Activated T-cell treated with anti-CD3 and anti-CD28 coated beads, Interleukin-2, amount 50 U/mL, for 24 hours (primary cell): ENCODE measurements around the gene ECI1.
"Not testable (repeated sequence)": the region's sequence is repeated elsewhere in the genome, so short reads cannot be mapped to it uniquely, and the experiment has no call there.

ENCODE experiments used
- DNase-seq: peaks from one replicate; pipeline ENCODE4 v3.0.0-alpha.2; 2020
- H3K27ac Mint-ChIP-seq: 2 replicates; pipeline ENCODE4 v1.8.0; 2020; ENCODE audit warnings: mild to moderate bottlenecking, mixed read lengths
- H3K27me3 Mint-ChIP-seq: 2 replicates; pipeline ENCODE4 v1.8.0; 2020; ENCODE audit warnings: mixed read lengths
- H3K36me3 Mint-ChIP-seq: 2 replicates; pipeline ENCODE4 v1.8.0; 2020; ENCODE audit warnings: low read depth, mixed read lengths
- H3K4me1 Mint-ChIP-seq: 2 replicates; pipeline ENCODE4 v1.8.0; 2020; ENCODE audit warnings: low read depth, mixed read lengths
- H3K4me3 Mint-ChIP-seq: 2 replicates; pipeline ENCODE4 v1.8.0; 2020; ENCODE audit warnings: mild to moderate bottlenecking, moderate library complexity, mixed read lengths
- H3K9me3 Mint-ChIP-seq: 2 replicates; pipeline ENCODE4 v1.8.0; 2020; ENCODE audit warnings: mixed read lengths

Gene ECI1

GRCh38 chr16:2208308-2208707 is 43.1 kb downstream of the ECI1 start:
- Mint-ChIP-seq H3K27me3 (no peaks in the 10 kb centered on the region), H3K27ac (no peak overlapping the region), H3K36me3 (peaks cover 66% of the 10 kb centered on the region), H3K9me3 (no peaks in the 10 kb centered on the region), H3K4me1 (peaks cover 42% of the 10 kb centered on the region), H3K4me3 (peak overlapping the region; percentile 91)
- no peak for DNase-seq

DNA sequence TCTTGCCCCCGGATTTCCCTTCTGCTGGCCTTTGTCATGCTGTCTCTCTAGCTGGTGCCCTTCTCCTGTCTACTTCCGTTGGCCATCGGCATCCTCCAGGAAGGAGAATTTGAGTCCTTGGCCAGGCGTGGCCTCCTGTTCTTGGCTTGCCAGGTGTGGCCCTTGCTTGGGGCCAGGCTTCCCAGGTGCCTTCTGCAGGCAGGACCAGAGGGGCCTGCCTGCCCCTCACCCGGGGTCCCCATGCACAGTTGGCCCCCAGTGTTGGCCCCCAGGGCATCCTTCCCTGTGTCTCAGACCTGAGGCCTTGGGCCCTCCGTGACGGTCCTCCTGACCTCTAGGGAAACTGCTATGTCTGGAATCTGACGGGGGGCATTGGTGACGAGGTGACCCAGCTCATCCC is 43.5 kb downstream of the ECI1 start:
- Mint-ChIP-seq H3K4me1 (peaks cover 38% of the 10 kb centered on the region), H3K27ac (peak overlapping the region; percentile 78), H3K27me3 (no peaks in the 10 kb centered on the region), H3K36me3 (peaks cover 61% of the 10 kb centered on the region), H3K4me3 (peak overlapping the region; percentile 91), H3K9me3 (no peaks in the 10 kb centered on the region)
- no peak for DNase-seq

DNA sequence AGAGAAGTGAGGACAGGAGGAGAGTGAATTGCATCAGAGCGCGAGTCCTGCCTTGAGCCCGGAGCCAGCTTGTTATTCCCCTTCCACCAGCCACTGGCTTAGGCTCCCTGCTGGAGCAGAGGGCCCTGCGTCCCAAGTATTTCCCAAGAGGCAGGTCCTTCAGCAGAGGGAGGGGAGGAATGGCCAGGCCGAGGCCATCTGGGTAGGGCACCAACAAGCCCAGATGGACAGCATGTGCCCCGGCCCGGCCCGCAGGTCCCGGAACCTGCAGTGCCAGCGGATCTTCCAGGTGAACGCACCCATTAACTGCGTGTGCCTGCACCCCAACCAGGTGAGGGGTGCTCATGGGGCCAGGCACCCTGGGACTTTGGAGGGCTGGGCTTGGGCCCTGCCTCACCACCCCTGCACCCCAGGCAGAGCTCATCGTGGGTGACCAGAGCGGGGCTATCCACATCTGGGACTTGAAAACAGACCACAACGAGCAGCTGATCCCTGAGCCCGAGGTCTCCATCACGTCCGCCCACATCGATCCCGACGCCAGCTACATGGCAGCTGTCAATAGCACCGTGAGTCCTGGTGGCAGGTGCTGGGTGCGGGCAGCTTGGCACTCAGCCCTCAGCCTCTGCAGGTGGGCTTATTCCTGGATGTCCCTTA is 44.5 kb downstream of the ECI1 start:
- DNase-seq = no peak
- H3K36me3 Mint-ChIP-seq = peaks cover 52% of the 10 kb centered on the region
- peak overlapping the region; percentile 91 for H3K27ac Mint-ChIP-seq
- H3K9me3 Mint-ChIP-seq = no peaks in the 10 kb centered on the region
- peak overlapping the region; percentile 91 for H3K4me3 Mint-ChIP-seq
- peaks cover 30% of the 10 kb centered on the region for H3K4me1 Mint-ChIP-seq
- no peaks in the 10 kb centered on the region for H3K27me3 Mint-ChIP-seq

- peaks cover 27% of the 10 kb centered on the region for H3K4me1 Mint-ChIP-seq
- peak overlapping the region; percentile 91 for H3K4me3 Mint-ChIP-seq
- H3K9me3 Mint-ChIP-seq = no peaks in the 10 kb centered on the region
- H3K27me3 Mint-ChIP-seq = no peaks in the 10 kb centered on the region
- DNase-seq = no peak
- H3K36me3 Mint-ChIP-seq = peaks cover 47% of the 10 kb centered on the region
- H3K27ac Mint-ChIP-seq = peak overlapping the region; percentile 91
These were observed 45.0 kb downstream of the ECI1 start for GRCh38 chr16:2206420-2206779.

DNA sequence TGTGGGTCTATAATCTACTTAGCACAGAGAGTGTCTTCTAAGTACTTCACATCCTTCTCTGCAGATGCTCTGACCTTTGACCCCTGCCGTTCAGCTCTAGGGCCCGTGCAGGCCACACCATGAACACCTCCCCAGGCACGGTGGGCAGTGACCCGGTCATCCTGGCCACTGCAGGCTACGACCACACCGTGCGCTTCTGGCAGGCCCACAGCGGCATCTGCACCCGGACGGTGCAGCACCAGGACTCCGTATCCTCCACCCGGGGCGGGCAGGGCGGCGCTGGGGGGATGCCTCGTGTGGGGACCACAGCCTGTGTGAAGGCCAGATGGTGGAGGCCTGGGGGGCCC is 45.4 kb downstream of the ECI1 start:
- no peak for DNase-seq
- Mint-ChIP-seq H3K4me3 (peak overlapping the region; percentile 91), H3K27ac (peak overlapping the region; percentile 91), H3K36me3 (peaks cover 46% of the 10 kb centered on the region), H3K27me3 (no peaks in the 10 kb centered on the region), H3K4me1 (peaks cover 27% of the 10 kb centered on the region), H3K9me3 (no peaks in the 10 kb centered on the region)

- H3K27ac Mint-ChIP-seq = peak within 1 kb of the TSS; percentile 91
- H3K27me3 Mint-ChIP-seq = no peaks in the 10 kb centered on the region
- peaks cover 45% of the 10 kb centered on the region for H3K36me3 Mint-ChIP-seq
- no peaks in the 10 kb centered on the region for H3K9me3 Mint-ChIP-seq
- DNase-seq = peak; percentile 95
- H3K4me3 Mint-ChIP-seq = peak within 1 kb of the TSS; percentile 91
- peaks cover 27% of the 10 kb centered on the region for H3K4me1 Mint-ChIP-seq
These were observed 46.1 kb downstream of the ECI1 start, which contains the start of gene MLST8 for GRCh38 chr16:2205104-2205966. TSS of gene MLST8 (plus strand) at chr16:2205454. CDS start at chr16:2206086, 632 bp downstream.

- peaks cover 27% of the 10 kb centered on the region for H3K4me1 Mint-ChIP-seq
- no peaks in the 10 kb centered on the region for H3K27me3 Mint-ChIP-seq
- no peaks in the 10 kb centered on the region for H3K9me3 Mint-ChIP-seq
These were observed 46.8 kb downstream of the ECI1 start for GRCh38 chr16:2204416-2205103.

DNA sequence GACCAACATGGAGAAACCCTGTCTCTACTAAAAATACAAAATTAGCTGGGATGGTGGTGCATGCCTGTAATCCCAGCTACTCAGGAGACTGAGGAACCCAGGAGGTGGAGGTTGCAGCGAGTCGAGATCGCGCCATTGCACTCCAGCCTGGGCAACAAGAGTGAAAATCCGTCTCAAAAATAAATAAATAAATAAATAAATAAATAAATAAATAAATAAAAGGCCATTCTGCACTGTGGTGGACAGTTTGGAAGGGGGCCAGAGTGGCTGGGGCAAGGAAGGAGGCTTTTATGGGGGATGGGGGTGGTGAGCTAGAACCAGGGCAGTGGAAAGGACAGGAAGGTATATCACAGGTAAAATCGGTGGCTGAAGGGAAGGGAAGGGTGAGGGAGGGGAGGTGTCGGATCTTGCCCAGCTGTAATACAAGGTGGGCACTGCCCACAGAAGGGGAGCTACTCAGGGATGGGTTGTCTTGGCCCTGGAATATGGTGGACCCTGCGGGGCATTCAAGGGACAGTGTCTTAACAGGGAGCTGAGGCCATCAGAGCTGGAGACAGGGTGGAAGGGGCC is 48.2 kb downstream of the ECI1 start:
- Mint-ChIP-seq H3K4me1 (peaks cover 27% of the 10 kb centered on the region), H3K27me3 (peaks cover 10% of the 10 kb centered on the region), H3K4me3 (peak overlapping the region; percentile 21), H3K36me3 (peaks cover 25% of the 10 kb centered on the region)
- H3K9me3 Mint-ChIP-seq, H3K27ac Mint-ChIP-seq, DNase-seq: not testable (repeated sequence)

More at GRCh38 chr16:2204416-2205103, 46.8 kb downstream of the ECI1 start:
- no peak for DNase-seq
- Mint-ChIP-seq H3K36me3 (peaks cover 38% of the 10 kb centered on the region), H3K27ac (peak overlapping the region; percentile 51), H3K4me3 (peak overlapping the region; percentile 91)

- Mint-ChIP-seq H3K4me1 (peaks cover 8% of the 10 kb centered on the region), H3K4me3 (no peak overlapping the region), H3K27ac (no peak overlapping the region), H3K9me3 (no peaks in the 10 kb centered on the region), H3K36me3 (no peaks in the 10 kb centered on the region), H3K27me3 (peaks cover 27% of the 10 kb centered on the region)
- no peak for DNase-seq
These were observed 51.1 kb downstream of the ECI1 start for GRCh38 chr16:2200313-2200712.

DNA sequence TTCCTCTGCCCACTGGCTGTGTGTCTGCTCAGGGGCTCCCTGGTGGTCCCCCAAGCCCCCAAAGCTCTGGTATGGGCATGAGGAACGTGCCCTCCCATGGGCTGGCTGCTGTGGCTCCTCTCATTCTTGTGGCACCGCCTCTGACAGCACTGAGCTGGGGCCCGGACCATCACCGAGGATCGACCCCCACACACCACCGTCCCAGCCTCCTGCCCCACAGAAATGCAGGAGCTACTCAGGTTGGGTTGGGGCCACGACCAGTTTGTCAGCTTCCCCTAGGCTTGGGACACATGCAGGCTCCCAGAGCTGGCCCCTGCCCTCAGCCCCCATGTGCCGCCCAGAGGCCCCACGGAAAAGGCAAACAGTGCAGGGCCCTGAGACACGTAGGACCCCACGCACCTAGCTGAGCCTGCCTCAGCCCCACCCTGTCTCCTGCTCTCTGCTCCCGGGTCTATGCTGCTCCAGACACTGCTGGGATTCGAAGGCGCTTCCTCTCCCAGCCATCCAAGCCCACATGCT is 51.7 kb downstream of the ECI1 start:
- Mint-ChIP-seq H3K27me3 (peaks cover 33% of the 10 kb centered on the region), H3K27ac (no peak overlapping the region), H3K36me3 (no peaks in the 10 kb centered on the region), H3K4me3 (no peak overlapping the region), H3K9me3 (no peaks in the 10 kb centered on the region), H3K4me1 (peaks cover 13% of the 10 kb centered on the region)
- DNase-seq = no peak

DNA sequence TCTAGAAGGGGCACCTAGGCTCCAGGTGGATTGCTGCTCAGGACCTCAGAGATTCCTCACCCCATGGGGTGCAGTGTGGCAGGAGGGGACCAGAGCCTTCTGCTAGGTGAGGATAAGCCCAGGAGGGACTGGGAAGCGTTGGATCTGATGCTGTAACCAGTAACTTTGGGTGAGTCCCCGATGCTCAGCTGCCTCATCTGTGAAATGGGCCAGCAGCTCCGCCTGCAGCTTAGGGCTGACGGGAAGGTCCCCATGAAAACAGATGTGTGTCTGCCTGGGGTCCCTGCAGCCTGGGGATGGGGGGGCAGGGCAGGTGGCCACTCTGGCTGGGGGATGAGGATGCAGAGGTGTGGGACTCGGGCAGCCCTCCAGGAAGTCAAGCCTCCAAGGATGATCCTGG is 52.3 kb downstream of the ECI1 start:
- H3K4me1 Mint-ChIP-seq = peaks cover 8% of the 10 kb centered on the region
- H3K27me3 Mint-ChIP-seq = peaks cover 39% of the 10 kb centered on the region
- no peaks in the 10 kb centered on the region for H3K9me3 Mint-ChIP-seq
- H3K27ac Mint-ChIP-seq = no peak overlapping the region
- no peaks in the 10 kb centered on the region for H3K36me3 Mint-ChIP-seq
- DNase-seq = no peak
- no peak overlapping the region for H3K4me3 Mint-ChIP-seq

GRCh38 chr16:2198283-2198682 is 53.1 kb downstream of the ECI1 start:
- H3K27ac Mint-ChIP-seq = no peak overlapping the region
- no peak for DNase-seq
- no peaks in the 10 kb centered on the region for H3K36me3 Mint-ChIP-seq
- H3K4me3 Mint-ChIP-seq = no peak overlapping the region
- peaks cover 39% of the 10 kb centered on the region for H3K27me3 Mint-ChIP-seq
- no peaks in the 10 kb centered on the region for H3K9me3 Mint-ChIP-seq
- H3K4me1 Mint-ChIP-seq = peaks cover 6% of the 10 kb centered on the region

GRCh38 chr16:2197765-2198164 is 53.6 kb downstream of the ECI1 start:
- no peak overlapping the region for H3K27ac Mint-ChIP-seq
- no peaks in the 10 kb centered on the region for H3K9me3 Mint-ChIP-seq
- no peaks in the 10 kb centered on the region for H3K36me3 Mint-ChIP-seq
- peaks cover 6% of the 10 kb centered on the region for H3K4me1 Mint-ChIP-seq
- H3K27me3 Mint-ChIP-seq = peaks cover 39% of the 10 kb centered on the region
- DNase-seq = no peak
- peak overlapping the region; percentile 12 for H3K4me3 Mint-ChIP-seq

DNA sequence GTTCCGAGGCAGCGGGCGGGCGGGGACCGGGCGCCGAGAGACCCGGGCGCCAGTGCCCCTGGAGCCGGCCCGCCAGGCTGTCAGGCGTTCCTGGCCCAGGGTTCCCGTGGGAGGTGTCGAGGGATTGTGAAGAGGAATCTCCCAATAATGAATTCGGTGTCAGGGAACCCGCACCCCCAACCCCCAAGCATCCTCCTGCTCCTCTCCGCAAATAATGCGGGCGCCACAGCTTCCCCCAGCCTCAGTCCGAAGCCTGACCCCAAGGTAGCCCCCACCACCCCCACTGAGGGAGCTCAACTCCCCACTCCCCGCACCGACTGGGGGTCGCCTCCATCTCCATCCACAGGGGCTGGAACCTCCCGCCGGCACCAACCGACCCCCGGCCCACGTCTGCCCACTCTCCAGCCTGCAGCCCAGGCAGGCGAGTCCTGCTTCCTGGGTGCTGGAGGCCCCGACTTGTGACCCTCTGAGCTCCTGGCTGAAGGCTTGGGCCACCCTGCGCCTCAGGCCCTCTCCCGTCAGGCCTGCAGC is 54.3 kb downstream of the ECI1 start:
- Mint-ChIP-seq H3K27ac (no peak overlapping the region), H3K4me3 (peak overlapping the region; percentile 33), H3K9me3 (no peaks in the 10 kb centered on the region), H3K4me1 (peaks cover 6% of the 10 kb centered on the region), H3K36me3 (no peaks in the 10 kb centered on the region), H3K27me3 (peaks cover 39% of the 10 kb centered on the region)
- DNase-seq = no peak
